ENCODE results near the gene FOXP1. TPM values are rescaled to one million over a fixed set of nuclear protein-coding genes. Genes with fewer than 3 reads are reported as not detected.

Gene FOXP1
- total and polyA plus RNA-seq, 9 of the 15 experiments (the other 6 are each of a cell fraction or from before 2014, with no cell fraction given), result 7.7 to 34.5 (median 13.7) TPM

GRCh38 chr3:71580636-71581456 lies 2.7 kb downstream of the FOXP1 start (continued):
- no peak for TF ChIP-seq PRDM10 (IDR thresholded peaks at IDR 0.05; ENCODE audit: partially characterized antibody)
- TF ChIP-seq ZNF165 (CRISPR knock-in tag; IDR thresholded peaks at IDR 0.05; ENCODE audit: borderline replicate concordance), result no peak

GRCh38 chr3:71579935-71580406 lies 3.6 kb downstream of the FOXP1 start:
- Histone ChIP-seq H3K79me2 (ENCODE audit: control insufficient read depth, insufficient read depth, low read length) (peaks cover 24% of the 10 kb centered on the region), H3K9me3 (replicated peaks; ENCODE audit: control insufficient read depth, insufficient read depth, low read depth, low read length) (no peaks in the 10 kb centered on the region), H4K20me1 (replicated peaks; ENCODE audit: control insufficient read depth, insufficient read depth, low read length) (no peaks in the 10 kb centered on the region), H3K9me1 (ENCODE audit: control insufficient read depth, insufficient read depth, low read length) (no peaks in the 10 kb centered on the region), H2AFZ (ENCODE audit: low read depth, low read length) (peak overlapping the region; percentile 1; the same call in 1 of the 2 replicates), H3K4me1 (replicated peaks in 1 of 2; ENCODE audit: control insufficient read depth in 2 of 2, insufficient read depth in 2 of 2, low read length in 2 of 2) (peaks cover 4 to 27% of the 10 kb centered on the region in 2 experiments; a peak in 2 of 5 replicates), H3K4me3 (no peak overlapping the region), H3K27me3 (ENCODE audit: control insufficient read depth in 2 of 2, insufficient read depth in 2 of 2, low read length in 2 of 2) (no peaks in the 10 kb centered on the region), H3K4me2 (ENCODE audit: insufficient read depth, low read length) (peak overlapping the region; percentile 21; the same call in 1 of the 2 replicates), H3K27ac (ENCODE audit: extremely low read depth, low read depth, low read length) (peak overlapping the region; percentile 17; the same call in 1 of the 3 replicates), H3K36me3 (ENCODE audit: control insufficient read depth, insufficient read depth, low read length) (no peaks in the 10 kb centered on the region), H3K9ac (ENCODE audit: insufficient read depth in 1 of 2, low read depth in 2 of 2, low read length in 2 of 2) (no peak overlapping the region; a peak in 2 of 4 replicates)
- FAIRE-seq, result peak; percentile 72
- POLR2A ChIA-PET, result no interaction called here
- DNase-seq (ENCODE audit: extremely low read depth in 1 of 4, low spot score in 3 of 4), result peak in 3 of 4 experiments; percentile 7 to 46 (median 10)
- intact Hi-C loops (cut with micrococcal nuclease), result loop anchor here (5.0 to 10.0 kb wide), 6 partner anchors 38 to 575 kb away; no protein-coding TSS in a partner anchor
- in situ Hi-C loops (cut with MboI), result loop anchor here (25.0 kb wide), 1 partner anchor 568 kb away; no protein-coding TSS in a partner anchor
- CTCF ChIA-PET (ENCODE audit: low intra/inter-chr PET ratio), result interaction anchor here (0.7 kb wide), 1 partner anchor 39 kb away, joined by 3 read pairs; no protein-coding TSS in a partner anchor
- ATAC-seq, result no peak
- WGBS (ENCODE audit: insufficient coverage, low coverage, missing lambda C conversion rate), result 0% methylated on average over 4 of the region's 4 CpGs
- BruUV-seq (replicated peaks), result no TSS peak
- TF ChIP-seq ZNF224 (CRISPR knock-in tag; IDR thresholded peaks at IDR 0.05) (no peak), SNRNP70 (optimal IDR thresholded peaks at IDR 0.05; ENCODE audit: low read depth, low read length) (no peak), ATF3 (IDR thresholded peaks at IDR 0.05) (peak; percentile 35; the same call in 1 of the 2 replicates), ATF3 (CRISPR knock-in tag; conservative IDR thresholded peaks at IDR 0.05) (no peak), ZKSCAN3 (CRISPR knock-in tag; IDR thresholded peaks at IDR 0.05) (no peak), PKNOX1 (IDR thresholded peaks at IDR 0.05) (no peak), DPF2 (IDR thresholded peaks at IDR 0.05) (peak; percentile 40; the same call in 1 of the 2 replicates), SIN3B (IDR thresholded peaks at IDR 0.05; ENCODE audit: low read depth) (no peak), HOMEZ (CRISPR knock-in tag; IDR thresholded peaks at IDR 0.05) (no peak)
